ENCODE measurements around the gene TIGD3. TPM values are rescaled to one million over a fixed set of nuclear protein-coding genes. Genes with fewer than 3 reads are reported as not detected.
A peak's percentile ranks its signal among the peaks of the same experiment; 100 is the strongest.

The TIGD3 gene
- total and polyA plus RNA-seq, 9 of the 15 experiments (the other 6 are each of a cell fraction or from before 2014, with no cell fraction given), result 0.06 to 1.3 (median 0.56) TPM

- no peak overlapping the region for H3K4me2 ChIP-seq (ENCODE audit: insufficient read depth, low read length)
- TF ChIP-seq ZNF347 (CRISPR knock-in tag; IDR thresholded peaks at IDR 0.05; ENCODE audit: low read depth) (no peak), SUPT5H (IDR thresholded peaks at IDR 0.05) (no peak), RBFOX2 (IDR thresholded peaks at IDR 0.05; ENCODE audit: low read depth, low read length) (0 out of 2 replicates have a peak, but pooled peaks have one; percentile 23), RUNX1 (IDR thresholded peaks at IDR 0.05; ENCODE audit: low read depth) (no peak), KLF1 (tag; IDR thresholded peaks at IDR 0.05) (no peak), ZNF740 (CRISPR knock-in tag; IDR thresholded peaks at IDR 0.05) (no peak), ZNF740 (tag; IDR thresholded peaks at IDR 0.05) (no peak), CTCF (IDR thresholded peaks at IDR 0.05 in 2 of 3, conservative IDR thresholded peaks at IDR 0.05 in 1 of 3; ENCODE audit: insufficient read depth in 2 of 3, low read depth in 1 of 3, low read length in 3 of 3) (peak in 1 of 3 experiments; percentile 3; a peak in 1 of 6 replicates)
- H3K4me3 ChIP-seq, result no peak overlapping the region
- H3K9ac ChIP-seq (ENCODE audit: insufficient read depth in 1 of 2, low read depth in 2 of 2, low read length in 2 of 2), result peak overlapping the region in 1 of 2 experiments; percentile 38; a peak in 2 of 4 replicates
- H2AFZ ChIP-seq (ENCODE audit: low read depth, low read length), result no peak overlapping the region
- ATAC-seq, result no peak
- WGBS (ENCODE audit: insufficient coverage, low coverage, missing lambda C conversion rate), result 84% methylated on average over 14 of the region's 16 CpGs
- no peaks in the 10 kb centered on the region for H3K9me3 ChIP-seq (replicated peaks; ENCODE audit: control insufficient read depth, insufficient read depth, low read depth, low read length)
- no TSS peak for BruUV-seq (replicated peaks)
- no peaks in the 10 kb centered on the region; the same call in 1 of the 2 replicates for H4K20me1 ChIP-seq (replicated peaks; ENCODE audit: control insufficient read depth, insufficient read depth, low read length)
- no peak overlapping the region for H3K27ac ChIP-seq (ENCODE audit: extremely low read depth, low read depth, low read length)
- peaks cover 28 to 77% of the 10 kb centered on the region in 2 experiments for H3K4me1 ChIP-seq (replicated peaks in 1 of 2; ENCODE audit: control insufficient read depth in 2 of 2, insufficient read depth in 2 of 2, low read length in 2 of 2)
- no peak for FAIRE-seq
- CTCF ChIA-PET (ENCODE audit: low intra/inter-chr PET ratio), result no interaction called here
- POLR2A ChIA-PET, result interaction anchor here (0.7 to 16.2 kb wide), 8 partner anchors 10 to 122 kb away, joined by 3 to 253 read pairs (median 5); partner anchors contain the start of genes MALAT1 and NEAT1
- intact Hi-C loops (cut with micrococcal nuclease), result no loop called here
- H3K79me2 ChIP-seq (ENCODE audit: control insufficient read depth, insufficient read depth, low read length), result no peaks in the 10 kb centered on the region
- no peaks in the 10 kb centered on the region for H3K36me3 ChIP-seq (ENCODE audit: control insufficient read depth, insufficient read depth, low read length)
- DNase-seq (ENCODE audit: extremely low read depth in 1 of 4, low spot score in 3 of 4), result no peak
- no peaks in the 10 kb centered on the region for H3K9me1 ChIP-seq (ENCODE audit: control insufficient read depth, insufficient read depth, low read length)
- in situ Hi-C loops (cut with MboI), result no loop called here
- H3K27me3 ChIP-seq (ENCODE audit: control insufficient read depth in 2 of 2, insufficient read depth in 2 of 2, low read length in 2 of 2), result no peaks in the 10 kb centered on the region
Observed at GRCh38 chr11:65380460-65381119, 26.0 kb downstream of the TIGD3 start.
